Endothelial cell of umbilical vein (primary cell): ENCODE data around the gene RXFP4. TPM values are rescaled to one million over a fixed set of nuclear protein-coding genes. Genes with fewer than 3 reads are reported as not detected.

Source experiments
- BruUV-seq: library from RNA; stranded (reverse); fragments of 400-500 nt; replicated peaks from 2 replicates; lab custom pipeline; 2021; lab: Mats Ljungman, UMichigan
- CTCF ChIA-PET: fragments of 300-600, 350-600 bp; sonication (Branson Sonifier 250); formaldehyde crosslinking; loops from one replicate; lab custom pipeline; 2021; ENCODE audit warnings: antibody characterized with exemption, inconsistent platforms; lab: Charles Lee
- POLR2A ChIA-PET: fragments of 300-600, 350-600 bp; sonication (Branson Sonifier 250); formaldehyde crosslinking; loops from one replicate; lab custom pipeline; 2021; ENCODE audit warnings: antibody characterized with exemption, inconsistent platforms; lab: Charles Lee
- DNase-seq: peaks from one replicate; pipeline ENCODE4 v3.0.0-alpha.2; 2011; ENCODE audit warnings: low read depth, low spot score
- FAIRE-seq: peaks from 2 replicates; lab custom pipeline; 2011; peaks lifted over from hg19 to GRCh38; lab: Jason Lieb, UNC
- H2AFZ ChIP-seq: 2 replicates; pipeline ENCODE4 v1.6.0; 2012; ENCODE audit warnings: low read depth, low read length, control low read depth, inconsistent platforms
- H3K27ac ChIP-seq: 2 replicates; pipeline ENCODE4 v1.5.1; 2011; ENCODE audit warnings: low read depth, mild to moderate bottlenecking, control low read depth, low read length, moderate library complexity; ENCODE audit not compliant: insufficient read depth
- H3K27me3 ChIP-seq, 2 experiments: 2 replicates each; pipeline versions ENCODE4 v1.6.0 to v1.6.1; 2011; ENCODE audit warnings: low read length in 2 of 2, mixed read lengths in 1 of 2; ENCODE audit not compliant: control insufficient read depth in 2 of 2, insufficient read depth in 2 of 2
- H3K36me3 ChIP-seq, 2 experiments: 2 replicates in 1 of 2; 3 replicates in 1 of 2; pipeline ENCODE4 v1.5.1; 2011; ENCODE audit warnings: low read length in 2 of 2, mild to moderate bottlenecking in 1 of 2, moderate library complexity in 1 of 2; ENCODE audit not compliant: control insufficient read depth in 2 of 2, insufficient read depth in 2 of 2; ENCODE audit errors: extremely low read depth in 1 of 2
- H3K4me1 ChIP-seq: 3 replicates; pipeline ENCODE4 v1.5.1; 2011; ENCODE audit warnings: mild to moderate bottlenecking, low read length; ENCODE audit not compliant: control insufficient read depth, insufficient read depth; ENCODE audit errors: extremely low read depth
- H3K4me2 ChIP-seq: 2 replicates; pipeline ENCODE4 v1.6.1; 2011; ENCODE audit warnings: low read length, control low read depth, mixed read lengths; ENCODE audit not compliant: insufficient read depth
- H3K4me3 ChIP-seq, 3 experiments: fragments of 200-600 bp in 1 of 3; sonication (generic), shearing (Covaris generic) in 1 of 3; replicated peaks in 1 of 3; 2 replicates each; pipeline ENCODE4 v1.5.1; 2011 to 2016; ENCODE audit warnings: control low read depth in 3 of 3, low read length in 3 of 3, mild to moderate bottlenecking in 2 of 3, inconsistent platforms in 1 of 3, low read depth in 1 of 3, moderate library complexity in 1 of 3; ENCODE audit not compliant: insufficient read depth in 1 of 3
- H3K79me2 ChIP-seq: 2 replicates; pipeline ENCODE4 v1.6.0; 2012; ENCODE audit warnings: low read length, inconsistent platforms; ENCODE audit not compliant: control insufficient read depth, insufficient read depth
- H3K9ac ChIP-seq: replicated peaks from 2 replicates; pipeline ENCODE3; 2011; ENCODE audit warnings: low read length, control low read depth; ENCODE audit not compliant: insufficient read depth; ENCODE audit errors: extremely low read depth
- H3K9me1 ChIP-seq: replicated peaks from 3 replicates; pipeline ENCODE4 v1.6.0; 2011; ENCODE audit warnings: mild to moderate bottlenecking, low read length; ENCODE audit not compliant: control insufficient read depth, insufficient read depth; ENCODE audit errors: extremely low read depth
- H3K9me3 ChIP-seq: replicated peaks from 2 replicates; pipeline ENCODE4 v1.5.1; 2012; ENCODE audit warnings: low read length, inconsistent platforms; ENCODE audit not compliant: control insufficient read depth, insufficient read depth
- H4K20me1 ChIP-seq: replicated peaks from 2 replicates; pipeline ENCODE3; 2011; ENCODE audit warnings: mild to moderate bottlenecking, low read length; ENCODE audit not compliant: control insufficient read depth, insufficient read depth; ENCODE audit errors: extremely low read depth
- CTCF ChIP-seq, 2 donors: IDR thresholded peaks; 1 replicate in 1 of 2; 2 replicates in 1 of 2; pipeline ENCODE4 v1.5.1; 2011; ENCODE audit warnings: low read length in 2 of 2, mild to moderate bottlenecking in 2 of 2, moderate library complexity in 2 of 2, control low read depth in 1 of 2, inconsistent platforms in 1 of 2, low read depth in 1 of 2; ENCODE audit not compliant: insufficient read depth in 1 of 2; ENCODE audit errors: extremely low read depth in 1 of 2
- EZH2 ChIP-seq: IDR thresholded peaks from 2 replicates; pipeline ENCODE4 v1.6.1; 2012; ENCODE audit warnings: borderline replicate concordance, low read depth, mild to moderate bottlenecking, moderate library complexity, low read length, inconsistent platforms; ENCODE audit not compliant: severe bottlenecking
- FOS ChIP-seq: IDR thresholded peaks from 2 replicates; pipeline ENCODE4 v1.6.1; 2011; ENCODE audit warnings: mild to moderate bottlenecking, low read length, moderate library complexity, borderline replicate concordance; ENCODE audit not compliant: insufficient read depth
- JUN ChIP-seq: IDR thresholded peaks from 2 replicates; pipeline ENCODE4 v1.6.1; 2011; ENCODE audit warnings: borderline replicate concordance, low read depth; ENCODE audit not compliant: insufficient read length, insufficient read depth
- MYC ChIP-seq: IDR thresholded peaks from one replicate; pipeline ENCODE4 v1.6.1; 2011; ENCODE audit warnings: mild to moderate bottlenecking, low read depth, low read length
- POLR2A ChIP-seq: IDR thresholded peaks from 2 replicates; pipeline ENCODE4 v1.6.1; 2012; ENCODE audit warnings: low read depth, mild to moderate bottlenecking, control low read depth, low read length
- POLR2AphosphoS5 ChIP-seq: IDR thresholded peaks from 2 replicates; pipeline ENCODE4 v1.6.1; 2012; ENCODE audit warnings: low read depth, mild to moderate bottlenecking, control low read depth, low read length, moderate library complexity; ENCODE audit not compliant: insufficient read depth
- dilution Hi-C: fragments of 300-500 bp; cut with MboI; formaldehyde crosslinking; loops from one replicate; pipeline ENCODE4 v1.15.0; 2019; ENCODE audit warnings: low sequenced_read_pairs; ENCODE audit not compliant: extremely low pct_ligation_motif_present
- intact Hi-C: fragments of 100-400 bp; cut with micrococcal nuclease; formaldehyde crosslinking; loops from one replicate; pipeline ENCODE4 v1.10.0; 2022
- polyA plus RNA-seq, 4 experiments: library from polyadenylated mRNA; depleted of rRNA in 3 of 4; stranded (reverse) in 3 of 4; unstranded in 1 of 4; fragments of >200 nt; gene quantifications; 2 replicates each; pipeline versions ENCODE4 v1.2.1 to v1.2.3, GENCODE V29; 2011 to 2012; ENCODE audit warnings: missing spikeins in 1 of 4
- total RNA-seq: library from RNA; stranded (reverse); gene quantifications from 2 replicates; pipeline ENCODE4 v1.2.3, GENCODE V29; 2021
- TF ChIP-seq, protein P1 (sequence below): IDR thresholded peaks from 2 replicates; pipeline ENCODE4 v1.6.1; 2011; ENCODE audit not compliant: insufficient read depth, insufficient read length

RXFP4 gene
- total and polyA plus RNA-seq, 2 donors (not counting 3 experiments of a cell fraction or from before 2014, with no cell fraction given) = not detected

GRCh38 chr1:155966135-155966534 lies 24.7 kb downstream of the RXFP4 start:
- DNase-seq = no peak
- BruUV-seq = no TSS peak
- Histone ChIP-seq H3K9me3 (no peaks in the 10 kb centered on the region), H3K27me3 (no peaks in the 10 kb centered on the region), H3K4me2 (no peak overlapping the region), H3K27ac (no peak overlapping the region), H3K4me1 (peaks cover 63% of the 10 kb centered on the region), H3K36me3 (peaks cover 17 to 40% of the 10 kb centered on the region in 2 experiments), H3K4me3 (no peak overlapping the region), H3K9ac (no peak overlapping the region), H3K79me2 (peaks cover 47% of the 10 kb centered on the region), H3K9me1 (no peaks in the 10 kb centered on the region), H2AFZ (no peak overlapping the region), H4K20me1 (no peaks in the 10 kb centered on the region)
- TF ChIP-seq POLR2A = no peak
- TF ChIP-seq FOS = no peak
- TF ChIP-seq CTCF (IDR thresholded peaks at IDR 0.05; ENCODE audit: extremely low read depth in 1 of 2, insufficient read depth in 1 of 2, low read depth in 1 of 2, low read length in 2 of 2) = peak; percentile 8 to 38
- no peak for TF ChIP-seq EZH2
- no peak for FAIRE-seq
- ChIA-PET CTCF (interaction anchor here (1.3 to 5.5 kb wide), 8 partner anchors 9 to 28 kb away, joined by 3 to 41 read pairs (median 8); partner anchors contain the start of gene ARHGEF2), POLR2A (no interaction called here)
- dilution Hi-C loops (no loop called here), intact Hi-C loops (loop anchor here (10.0 kb wide), 1 partner anchor 169 kb away; no protein-coding TSS in a partner anchor)

DNA sequence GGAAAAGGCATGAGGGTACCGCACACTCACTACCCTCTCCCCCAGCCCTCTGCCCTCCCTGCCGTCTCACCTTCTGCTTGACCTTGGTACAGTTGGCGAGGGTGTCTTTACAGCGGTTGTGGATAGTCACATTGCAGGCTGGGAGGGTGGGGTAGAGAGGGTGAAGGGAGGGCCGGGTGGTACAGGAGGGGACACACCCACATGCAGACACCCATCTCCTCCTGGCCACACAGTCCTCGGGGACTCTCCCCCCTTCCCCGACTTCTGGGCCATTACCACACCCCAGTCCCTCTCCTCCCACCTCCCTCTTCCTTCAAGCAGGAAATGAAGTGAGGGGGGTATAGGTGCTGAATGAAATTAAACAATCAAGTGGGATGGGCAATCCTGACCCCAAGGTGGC lies 25.3 kb downstream of the RXFP4 start:
- no TSS peak for BruUV-seq
- FAIRE-seq = peak; percentile 24
- Histone ChIP-seq H3K4me1 (peaks cover 63% of the 10 kb centered on the region), H4K20me1 (no peaks in the 10 kb centered on the region), H3K27ac (peak overlapping the region; percentile 91), H3K27me3 (no peaks in the 10 kb centered on the region), H2AFZ (no peak overlapping the region), H3K4me3 (no peak overlapping the region), H3K36me3 (peaks cover 14 to 36% of the 10 kb centered on the region in 2 experiments), H3K9me3 (no peaks in the 10 kb centered on the region), H3K79me2 (peaks cover 45% of the 10 kb centered on the region), H3K9me1 (no peaks in the 10 kb centered on the region), H3K4me2 (no peak overlapping the region), H3K9ac (peak overlapping the region; percentile 61)
- dilution Hi-C loops (no loop called here), intact Hi-C loops (loop anchor here (1.0 to 10.0 kb wide), 3 partner anchors 11 to 168 kb away; no protein-coding TSS in a partner anchor)
- TF ChIP-seq JUN (no peak), CTCF (IDR thresholded peaks at IDR 0.05; ENCODE audit: extremely low read depth in 1 of 2, insufficient read depth in 1 of 2, low read depth in 1 of 2, low read length in 2 of 2) (no peak), MYC (no peak), POLR2A (no peak), POLR2AphosphoS5 (no peak), EZH2 (no peak), FOS (no peak)
- TF ChIP-seq, protein P1, sequence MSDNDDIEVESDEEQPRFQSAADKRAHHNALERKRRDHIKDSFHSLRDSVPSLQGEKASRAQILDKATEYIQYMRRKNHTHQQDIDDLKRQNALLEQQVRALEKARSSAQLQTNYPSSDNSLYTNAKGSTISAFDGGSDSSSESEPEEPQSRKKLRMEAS = no peak
- DNase-seq = no peak
- CTCF ChIA-PET = interaction anchor here (1.3 to 5.5 kb wide), 8 partner anchors 8 to 258 kb away, joined by 3 to 41 read pairs (median 8); partner anchors contain the start of genes ARHGEF2 and UBQLN4
- POLR2A ChIA-PET = interaction anchor here (1.0 to 1.5 kb wide), 2 partner anchors 10 to 14 kb away, joined by 3 to 4 read pairs; no protein-coding TSS in a partner anchor
